A549 (cell line): Measurements from ENCODE around the gene SELENOO.

Source experiments
- BHLHE40 ChIP-seq: IDR thresholded peaks from 2 replicates; pipeline ENCODE4 v1.6.1; 2012; ENCODE audit warnings: low read depth, low read length, inconsistent platforms
- CBX2 ChIP-seq: fragments of 200-600 bp; sonication (generic); IDR thresholded peaks from 2 replicates; pipeline ENCODE4 v1.6.1; 2016; ENCODE audit warnings: low read depth, mild to moderate bottlenecking, borderline replicate concordance
- CHD4 ChIP-seq: fragments of 200-600 bp; sonication (generic); IDR thresholded peaks from 2 replicates; pipeline ENCODE4 v1.6.1; 2016; ENCODE audit warnings: antibody characterized with exemption, mild to moderate bottlenecking, borderline replicate concordance
- CTCF ChIP-seq: fragments of >200 bp; sonication (Bioruptor Twin); formaldehyde crosslinking; IDR thresholded peaks from 3 replicates; pipeline ENCODE4 v1.5.1; 2016
- HDAC2 ChIP-seq: fragments of 200-600 bp; sonication (generic); IDR thresholded peaks from 2 replicates; pipeline ENCODE4 v1.6.1; 2016
- JUNB ChIP-seq: fragments of >200 bp; sonication (Bioruptor Twin); formaldehyde crosslinking; IDR thresholded peaks from 2 replicates; pipeline ENCODE4 v1.6.1; 2016
- POLR2A ChIP-seq: IDR thresholded peaks from 2 replicates; pipeline ENCODE4 v1.6.1; 2012; ENCODE audit warnings: mild to moderate bottlenecking, low read length

- TF ChIP-seq JUNB (no peak), CHD4 (no peak), CTCF (no peak), POLR2A (no peak), HDAC2 (no peak), BHLHE40 (no peak), CBX2 (no peak)
Observed at GRCh38 chr22:50186181-50186714, 14.6 kb upstream of the SELENOO start.
